CD8-positive, alpha-beta memory T cell (primary cell): ENCODE data around the gene DUSP21. TPM values are rescaled to one million over a fixed set of nuclear protein-coding genes. Genes with fewer than 3 reads are reported as not detected.
"Not testable (repeated sequence)": the region's sequence is repeated elsewhere in the genome, so short reads cannot be mapped to it uniquely, and the experiment has no call there.

Experiments
- CTCF ChIA-PET: fragments of 350-600 bp; sonication (Branson Sonifier 250); formaldehyde crosslinking; loops from one replicate; lab custom pipeline; 2021; ENCODE audit warnings: antibody characterized with exemption; lab: Charles Lee
- POLR2A ChIA-PET: fragments of 350-600 bp; sonication (Branson Sonifier 250); formaldehyde crosslinking; loops from one replicate; lab custom pipeline; 2021; ENCODE audit warnings: antibody characterized with exemption; lab: Charles Lee
- DNase-seq, 5 donors: peaks; one replicate each; pipeline versions ENCODE4 v3.0.0 to v3.0.0-alpha.2; 2020 to 2022; ENCODE audit warnings: mixed read lengths in 1 of 5
- H3K27ac ChIP-seq: one replicate; pipeline ENCODE4 v1.7.0; 2013; ENCODE audit warnings: low read depth, mild to moderate bottlenecking, low read length, moderate library complexity
- H3K27me3 ChIP-seq: 2 replicates; pipeline ENCODE4 v1.7.0; 2013; ENCODE audit warnings: low read length, mild to moderate bottlenecking; ENCODE audit not compliant: insufficient read depth, poor library complexity, severe bottlenecking
- H3K36me3 ChIP-seq: 2 replicates; pipeline ENCODE4 v1.7.0; 2013; ENCODE audit warnings: mild to moderate bottlenecking, low read length, moderate library complexity; ENCODE audit not compliant: insufficient read depth
- H3K4me1 ChIP-seq: 2 replicates; pipeline ENCODE4 v1.7.0; 2013; ENCODE audit warnings: mild to moderate bottlenecking, low read length, moderate library complexity; ENCODE audit not compliant: insufficient read depth
- H3K4me3 ChIP-seq: 2 replicates; pipeline ENCODE4 v1.7.0; 2013; ENCODE audit warnings: mild to moderate bottlenecking, low read length
- H3K9me3 ChIP-seq: 2 replicates; pipeline ENCODE4 v1.7.0; 2013; ENCODE audit warnings: mild to moderate bottlenecking, low read length
- H3K27ac Mint-ChIP-seq, 8 donors: one replicate each; pipeline ENCODE4 v1.8.0; 2020 to 2021; ENCODE audit warnings: mixed read lengths in 8 of 8, mild to moderate bottlenecking in 6 of 8, inconsistent platforms in 3 of 8, moderate library complexity in 3 of 8
- H3K27me3 Mint-ChIP-seq, 2 donors: one replicate each; pipeline ENCODE4 v1.8.0; 2020 to 2021; ENCODE audit warnings: mixed read lengths in 2 of 2, mild to moderate bottlenecking in 1 of 2, moderate library complexity in 1 of 2
- H3K36me3 Mint-ChIP-seq, 3 donors: one replicate each; pipeline ENCODE4 v1.8.0; 2020 to 2021; ENCODE audit warnings: mixed read lengths in 3 of 3, inconsistent platforms in 1 of 3, mild to moderate bottlenecking in 1 of 3
- H3K4me1 Mint-ChIP-seq, 3 donors: one replicate each; pipeline ENCODE4 v1.8.0; 2020 to 2021; ENCODE audit warnings: mixed read lengths in 3 of 3, inconsistent platforms in 1 of 3, mild to moderate bottlenecking in 1 of 3
- H3K4me3 Mint-ChIP-seq, 7 donors: one replicate each; pipeline ENCODE4 v1.8.0; 2020 to 2021; ENCODE audit warnings: mixed read lengths in 7 of 7, mild to moderate bottlenecking in 6 of 7, moderate library complexity in 4 of 7, inconsistent platforms in 2 of 7
- H3K9me3 Mint-ChIP-seq, 5 donors: one replicate each; pipeline ENCODE4 v1.8.0; 2020 to 2022; ENCODE audit warnings: mixed read lengths in 5 of 5, mild to moderate bottlenecking in 3 of 5, moderate library complexity in 2 of 5, inconsistent platforms in 1 of 5
- polyA plus RNA-seq: library from polyadenylated mRNA; unstranded; fragments of 300-500 nt; fragmentation: Illumina TruSeq; gene quantifications from one replicate; pipeline ENCODE4 v1.2.3, GENCODE V29; 2021
- total RNA-seq, 2 experiments: library from RNA; stranded (reverse); gene quantifications; one replicate each; pipeline ENCODE4 v1.2.3, GENCODE V29; 2021

DUSP21 gene
- total RNA-seq (not detected), polyA plus RNA-seq (not detected)

DNA sequence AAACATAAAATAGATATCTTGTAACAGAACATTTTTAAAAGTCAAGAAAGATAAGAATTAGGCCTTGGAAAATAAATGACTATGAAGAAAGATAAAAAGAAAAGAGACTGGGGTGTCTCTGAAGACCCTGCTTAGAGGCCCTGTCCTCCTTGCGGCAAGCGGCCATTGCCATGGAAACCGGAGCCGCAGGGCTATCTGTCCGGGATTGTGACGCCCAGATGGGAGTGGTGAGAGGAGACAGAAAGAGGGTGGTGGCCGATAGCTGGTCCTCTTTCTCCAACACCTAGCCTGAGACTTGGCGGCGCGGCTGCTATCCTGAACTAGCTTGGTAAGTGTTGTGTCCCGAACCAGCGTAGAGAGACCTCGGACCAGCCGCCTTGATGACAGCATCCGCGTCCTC is at the start of gene DUSP21:
Gene DUSP21, plus strand, starts transcription at position 269 of the 400 bp plus-strand sequence. Its CDS starts 112 bp downstream, at position 381.
- Histone ChIP-seq H3K4me1 (no peaks in the 10 kb centered on the region), H3K27ac (peak within 1 kb of the TSS; percentile 38), H3K9me3 (no peaks in the 10 kb centered on the region), H3K4me3 (no peak within 1 kb of the TSS), H3K36me3 (no peaks in the 10 kb centered on the region), H3K27me3 (no peaks in the 10 kb centered on the region)
- no peak for DNase-seq
- Mint-ChIP-seq H3K27me3 (no peaks in the 10 kb centered on the region), H3K4me1 (no peaks in the 10 kb centered on the region), H3K4me3 (no peak within 1 kb of the TSS), H3K9me3 (no peaks in the 10 kb centered on the region), H3K27ac (peak within 1 kb of the TSS in 1 of 8 donors; percentile 43), H3K36me3 (no peaks in the 10 kb centered on the region)
- ChIA-PET CTCF (no interaction called here), POLR2A (no interaction called here)

DNA sequence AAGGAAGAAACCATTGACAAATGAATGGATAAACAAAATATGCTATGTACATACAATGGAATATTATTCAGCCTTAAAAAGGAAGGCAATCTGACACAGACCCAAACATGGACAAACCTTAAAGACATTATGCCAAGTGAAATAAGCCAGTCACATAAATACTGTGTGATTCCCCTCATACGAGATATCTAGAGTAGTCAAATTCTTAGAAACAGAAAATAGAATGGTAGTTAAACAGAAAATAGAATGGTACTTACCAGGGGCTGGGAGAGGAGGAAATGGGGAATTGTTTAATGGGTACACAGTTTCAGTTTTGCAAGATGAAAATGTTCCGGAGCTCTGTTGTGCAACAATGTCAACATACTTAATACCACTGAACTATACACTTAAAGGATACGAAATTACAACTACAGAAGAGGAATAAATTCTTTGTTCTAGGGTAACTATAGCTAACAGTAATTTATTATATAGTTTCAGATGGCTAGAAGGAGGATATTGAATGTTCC is 47.8 kb upstream of the DUSP21 start:
- no peaks in the 10 kb centered on the region for H3K9me3 Mint-ChIP-seq
- no peaks in the 10 kb centered on the region for H3K4me1 Mint-ChIP-seq
- H3K4me1 ChIP-seq = no peaks in the 10 kb centered on the region
- H3K27me3 ChIP-seq = no peaks in the 10 kb centered on the region
- no peak overlapping the region for H3K27ac ChIP-seq
- ChIA-PET POLR2A (no interaction called here), CTCF (no interaction called here)
- H3K4me3 Mint-ChIP-seq = no peak overlapping the region
- DNase-seq = no peak
- no peaks in the 10 kb centered on the region for H3K36me3 Mint-ChIP-seq
- no peaks in the 10 kb centered on the region for H3K9me3 ChIP-seq
- no peak overlapping the region for H3K27ac Mint-ChIP-seq
- no peak overlapping the region for H3K4me3 ChIP-seq
- no peaks in the 10 kb centered on the region for H3K36me3 ChIP-seq
- H3K27me3 Mint-ChIP-seq = peaks cover 0 to 3% of the 10 kb centered on the region in 2 donors

DNA sequence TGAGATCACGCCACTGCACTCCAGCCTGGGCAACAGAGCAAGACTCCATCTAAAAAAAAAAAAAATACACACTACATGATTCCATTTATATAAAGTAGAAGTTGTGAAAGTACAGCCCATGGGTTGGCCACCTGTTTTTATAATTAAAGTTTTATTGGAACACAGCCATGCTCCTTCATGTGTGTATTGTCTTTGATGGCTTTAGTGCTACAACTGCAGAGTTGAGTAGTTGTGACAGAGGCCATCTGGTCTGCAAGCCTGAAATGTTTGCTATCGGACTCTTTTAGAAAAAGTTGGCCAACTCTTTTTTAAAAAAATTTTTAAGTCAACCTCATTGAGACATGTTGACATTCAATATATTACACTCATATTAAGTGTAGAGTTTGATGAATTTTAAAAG is 41.2 kb upstream of the DUSP21 start:
- Histone ChIP-seq H3K9me3 (no peaks in the 10 kb centered on the region), H3K27me3 (no peaks in the 10 kb centered on the region), H3K4me1 (no peaks in the 10 kb centered on the region), H3K27ac (no peak overlapping the region), H3K36me3 (no peaks in the 10 kb centered on the region), H3K4me3 (no peak overlapping the region)
- Mint-ChIP-seq H3K27me3 (peaks cover 0 to 4% of the 10 kb centered on the region in 2 donors), H3K27ac (no peak overlapping the region), H3K4me3 (no peak overlapping the region), H3K36me3 (no peaks in the 10 kb centered on the region), H3K9me3 (no peaks in the 10 kb centered on the region), H3K4me1 (no peaks in the 10 kb centered on the region)
- DNase-seq = no peak
- ChIA-PET CTCF (no interaction called here), POLR2A (no interaction called here)

DNA sequence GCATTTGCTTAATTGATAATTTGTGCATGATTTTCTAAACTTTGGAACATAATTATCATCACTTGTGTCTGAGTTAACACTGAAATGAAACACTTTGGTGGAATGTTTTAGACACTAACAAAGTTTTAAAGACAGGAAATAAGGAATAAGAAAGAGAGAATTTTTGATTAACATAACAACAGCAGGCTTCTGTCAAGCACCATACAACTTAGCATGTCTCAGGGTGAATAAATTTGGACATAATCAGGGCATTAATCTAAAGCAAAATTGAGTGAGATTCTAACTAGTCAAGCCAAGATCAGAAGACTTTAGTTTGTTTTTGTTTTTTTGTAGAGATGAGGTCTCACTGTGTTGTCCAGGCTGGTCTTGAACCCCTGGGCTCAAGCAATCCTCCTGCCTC is 28.1 kb upstream of the DUSP21 start:
- H3K4me1 ChIP-seq = no peaks in the 10 kb centered on the region
- CTCF ChIA-PET = no interaction called here
- no peaks in the 10 kb centered on the region for H3K36me3 Mint-ChIP-seq
- POLR2A ChIA-PET = no interaction called here
- no peak overlapping the region for H3K4me3 Mint-ChIP-seq
- H3K9me3 Mint-ChIP-seq = no peaks in the 10 kb centered on the region
- no peak overlapping the region for H3K27ac Mint-ChIP-seq
- H3K27me3 Mint-ChIP-seq = peaks cover 4 to 8% of the 10 kb centered on the region in 2 donors
- no peak overlapping the region for H3K27ac ChIP-seq
- no peaks in the 10 kb centered on the region for H3K36me3 ChIP-seq
- no peak overlapping the region for H3K4me3 ChIP-seq
- no peaks in the 10 kb centered on the region for H3K27me3 ChIP-seq
- H3K9me3 ChIP-seq = no peaks in the 10 kb centered on the region
- no peaks in the 10 kb centered on the region for H3K4me1 Mint-ChIP-seq
- DNase-seq = no peak

DNA sequence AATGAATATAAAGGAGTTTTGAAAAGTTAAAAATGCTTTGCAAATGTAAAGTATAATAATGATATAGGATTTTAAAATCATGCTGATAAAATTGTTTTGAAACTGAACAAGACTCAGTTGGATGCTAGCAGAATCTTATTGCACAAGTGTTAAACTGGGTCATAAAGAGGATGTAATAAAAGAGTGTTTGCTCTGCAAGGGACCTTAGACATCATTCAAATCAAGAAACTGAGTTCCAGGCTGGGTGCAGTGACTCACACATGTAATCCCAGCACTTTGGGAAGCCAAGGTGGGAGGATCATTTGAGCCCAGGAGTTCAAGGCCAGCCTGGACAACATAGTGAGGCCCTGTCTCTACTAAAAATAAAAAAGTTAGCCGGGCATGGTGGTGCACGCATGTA is 27.5 kb upstream of the DUSP21 start:
- Mint-ChIP-seq H3K9me3 (no peaks in the 10 kb centered on the region), H3K4me3 (no peak overlapping the region), H3K27ac (no peak overlapping the region), H3K27me3 (peaks cover 4 to 8% of the 10 kb centered on the region in 2 donors), H3K4me1 (no peaks in the 10 kb centered on the region), H3K36me3 (no peaks in the 10 kb centered on the region)
- no peak overlapping the region for H3K27ac ChIP-seq
- no peak overlapping the region for H3K4me3 ChIP-seq
- ChIA-PET CTCF (no interaction called here), POLR2A (no interaction called here)
- H3K36me3 ChIP-seq = no peaks in the 10 kb centered on the region
- DNase-seq = no peak
- H3K4me1 ChIP-seq = no peaks in the 10 kb centered on the region
- no peaks in the 10 kb centered on the region for H3K9me3 ChIP-seq
- H3K27me3 ChIP-seq = no peaks in the 10 kb centered on the region

DNA sequence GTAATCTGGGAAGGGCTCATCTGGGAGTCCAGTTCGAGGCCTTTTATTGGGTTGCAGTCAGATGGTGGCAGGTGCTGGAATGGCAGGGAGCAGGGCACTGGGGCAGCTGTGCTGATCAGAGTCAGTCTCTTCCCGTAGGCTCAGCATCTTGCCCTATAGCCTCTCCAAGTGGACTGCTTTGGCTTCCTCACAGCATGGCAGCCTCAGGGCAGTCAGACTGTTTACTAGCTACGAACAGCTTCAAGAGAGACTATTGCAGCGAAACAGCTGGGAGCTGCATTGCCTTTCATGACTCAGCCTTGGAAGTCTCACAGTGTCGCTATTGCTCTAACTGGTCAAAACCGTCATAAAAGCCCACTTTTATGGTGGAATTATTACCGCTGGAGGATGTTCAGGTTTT is 26.8 kb upstream of the DUSP21 start:
- Mint-ChIP-seq H3K9me3 (no peaks in the 10 kb centered on the region), H3K27me3 (peaks cover 4 to 8% of the 10 kb centered on the region in 2 donors)

DNA sequence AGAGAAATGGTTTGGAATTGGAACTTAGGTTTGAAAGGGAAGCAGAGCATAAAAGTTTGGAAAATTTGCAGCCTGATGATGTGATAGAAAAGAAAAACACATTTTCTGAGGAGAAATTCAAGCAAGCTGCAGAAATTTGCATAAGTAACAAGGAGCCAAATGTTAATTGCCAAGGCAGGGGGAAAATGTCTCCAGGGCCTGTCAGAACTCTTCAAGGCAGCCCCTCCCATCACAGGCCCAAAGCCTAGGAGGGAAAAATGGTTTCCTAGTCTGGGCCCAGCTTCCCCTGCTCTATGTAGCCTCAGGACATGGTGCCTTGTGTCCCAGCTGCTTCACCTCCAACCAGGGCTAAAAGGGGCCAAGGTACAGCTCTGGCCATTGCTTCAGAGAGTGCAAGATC is 21.2 kb upstream of the DUSP21 start:
- no peaks in the 10 kb centered on the region for H3K36me3 ChIP-seq
- H3K9me3 ChIP-seq = no peaks in the 10 kb centered on the region
- no peak overlapping the region for H3K4me3 ChIP-seq
- H3K4me1 ChIP-seq = no peaks in the 10 kb centered on the region
- peaks cover 0 to 4% of the 10 kb centered on the region in 2 donors for H3K27me3 Mint-ChIP-seq
- ChIA-PET CTCF (no interaction called here), POLR2A (no interaction called here)
- H3K27ac Mint-ChIP-seq = no peak overlapping the region
- DNase-seq = no peak
- H3K27me3 ChIP-seq = no peaks in the 10 kb centered on the region
- H3K27ac ChIP-seq = no peak overlapping the region
- no peaks in the 10 kb centered on the region for H3K4me1 Mint-ChIP-seq
- no peak overlapping the region for H3K4me3 Mint-ChIP-seq
- no peaks in the 10 kb centered on the region for H3K9me3 Mint-ChIP-seq
- no peaks in the 10 kb centered on the region for H3K36me3 Mint-ChIP-seq

More for the DNA sequence above, 26.8 kb upstream of the DUSP21 start:
- H3K4me3 ChIP-seq = no peak overlapping the region
- no peak overlapping the region for H3K27ac Mint-ChIP-seq
- H3K27ac ChIP-seq = no peak overlapping the region
- ChIA-PET POLR2A (no interaction called here), CTCF (no interaction called here)
- H3K4me1 Mint-ChIP-seq = no peaks in the 10 kb centered on the region
- no peaks in the 10 kb centered on the region for H3K36me3 Mint-ChIP-seq
- no peak for DNase-seq
- no peak overlapping the region for H3K4me3 Mint-ChIP-seq
- no peaks in the 10 kb centered on the region for H3K36me3 ChIP-seq
- no peaks in the 10 kb centered on the region for H3K9me3 ChIP-seq
- H3K27me3 ChIP-seq = no peaks in the 10 kb centered on the region
- no peaks in the 10 kb centered on the region for H3K4me1 ChIP-seq

DNA sequence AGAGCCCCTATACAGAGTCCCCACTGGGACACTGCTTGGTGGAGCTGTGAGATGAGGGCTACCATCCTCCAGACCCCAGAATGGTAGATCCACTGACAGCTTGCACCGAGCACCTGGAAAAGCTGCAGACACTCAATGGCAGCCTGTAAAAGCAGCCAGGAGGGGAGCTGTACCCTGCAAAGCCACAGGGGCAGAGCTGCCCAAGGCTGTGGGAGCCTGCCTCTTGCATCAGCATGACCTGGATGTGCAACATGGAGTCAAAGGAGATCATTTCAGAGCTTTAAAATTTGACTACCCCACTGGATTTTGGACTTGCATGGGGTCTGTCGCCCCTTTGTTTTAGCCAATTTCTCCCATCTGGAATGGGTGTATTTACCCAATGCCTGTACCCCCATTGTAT is 20.6 kb upstream of the DUSP21 start:
- H3K27ac Mint-ChIP-seq, H3K4me1 Mint-ChIP-seq, H3K9me3 Mint-ChIP-seq, H3K36me3 ChIP-seq, CTCF ChIA-PET, H3K4me3 ChIP-seq, H3K27me3 Mint-ChIP-seq, H3K27me3 ChIP-seq, H3K4me1 ChIP-seq, POLR2A ChIA-PET, H3K9me3 ChIP-seq, H3K36me3 Mint-ChIP-seq, H3K27ac ChIP-seq, DNase-seq, H3K4me3 Mint-ChIP-seq: not testable (repeated sequence)
